Heart right ventricle (tissue), 16 donors: ENCODE data around the gene ADA. TPM values are rescaled to one million over a fixed set of nuclear protein-coding genes. Genes with fewer than 3 reads are reported as not detected.

Experiments used
- ATAC-seq, 8 donors: fragments of 200-7000 bp; cut with Tn5 transposase; one replicate each; pipeline ENCODE4 v1.9.1; 2020; ENCODE audit warnings: mild to moderate bottlenecking in 8 of 8, moderate library complexity in 8 of 8, moderate number of reproducible peaks in 1 of 8
- DNase-seq, 2 donors: peaks; one replicate each; pipeline ENCODE4 v3.0.0-alpha.2; 2020
- H3K27ac ChIP-seq, 10 donors: fragments of 200-600 bp; sonication (generic) in 2 of 10; one replicate each; pipeline versions ENCODE4 v1.5.0 to v1.8.0; 2020 to 2022; ENCODE audit warnings: mild to moderate bottlenecking in 3 of 10
- H3K27me3 ChIP-seq, 7 donors: fragments of 200-600 bp; one replicate each; pipeline ENCODE4 v1.8.0; 2021 to 2022; ENCODE audit warnings: mild to moderate bottlenecking in 2 of 7
- H3K36me3 ChIP-seq, 9 donors: fragments of 200-600 bp; sonication (generic) in 1 of 9; one replicate each; pipeline versions ENCODE4 v1.5.0 to v1.8.0; 2020 to 2022; ENCODE audit warnings: mild to moderate bottlenecking in 2 of 9
- H3K4me1 ChIP-seq, 9 donors: fragments of 200-600 bp; sonication (generic) in 1 of 9; one replicate each; pipeline versions ENCODE4 v1.5.0 to v1.8.0; 2020 to 2022; ENCODE audit warnings: mild to moderate bottlenecking in 4 of 9
- H3K4me3 ChIP-seq, 10 donors: fragments of 200-600 bp; sonication (generic) in 2 of 10; one replicate each; pipeline versions ENCODE4 v1.5.0 to v1.8.0; 2020 to 2022; ENCODE audit warnings: mild to moderate bottlenecking in 7 of 10, moderate library complexity in 2 of 10
- H3K9me3 ChIP-seq, 11 donors: fragments of 200-600 bp in 10 of 11; sonication (generic) in 2 of 11; one replicate each; pipeline versions ENCODE4 v1.5.0 to v1.8.0; 2013 to 2022; ENCODE audit warnings: mild to moderate bottlenecking in 2 of 11, control low read depth in 1 of 11, moderate library complexity in 1 of 11
- WGBS, 2 donors: extraction: QIAGEN DNeasy Blood & Tissue Kit; methylation state at CpG; one replicate each; pipeline ENCODE4 v1.1.7; 2013; ENCODE audit warnings: inconsistent platforms in 1 of 2; 5-methylcytosine and 5-hydroxymethylcytosine counted together
- intact Hi-C, 10 donors: fragments of 100-400 bp; cut with DNase I; formaldehyde crosslinking; loops; one replicate each; pipeline versions ENCODE4 v1.11.1 to v1.14.2; 2022
- polyA plus RNA-seq, 2 donors: library from polyadenylated mRNA; stranded (reverse); fragments of 200-250 nt; gene quantifications; one replicate each; pipeline ENCODE4 v1.2.3, GENCODE V29; 2013
- total RNA-seq, 10 donors: library from RNA; stranded (reverse); fragmentation: NEBNext Ultra II Directional in 3 of 10; extraction: Animal tissue kit (Norgen Biotek cat#: 25700) in 3 of 10; gene quantifications; one replicate each; pipeline versions ENCODE4 v1.2.1 to v1.2.4, GENCODE V29; 2021 to 2023
- TF ChIP-seq, protein P1 (sequence below), 9 donors: fragments of 200-600 bp; sonication (generic) in 2 of 9; IDR thresholded peaks; one replicate each; pipeline versions ENCODE4 v1.5.0 to v1.8.0; 2021 to 2022; ENCODE audit warnings: antibody characterized with exemption in 9 of 9, mild to moderate bottlenecking in 5 of 9, moderate library complexity in 1 of 9
- donor health status: Arrhythmogenic right ventricular cardiomyopathy.
- donor health status: ischemic (EF 13 %, LVEDD 7.1; RV severe dilation, severe dysfunction).
- donor health status: healthy with polysubstance abuse.
- donor health status: DM: no; HTN: yes; CAD: no.
- donor health status: DM: no; HTN: no; CAD: no.
- donor health status: ischemic (EF 25% LVEDD 6.9; RV normal size, moderate dysfunction).
- donor health status: ischemic (EF 25% LVEDD 5.7; RV mildly dilated, moderate dysfunction).
- donor health status: healthy.
- donor health status: DM: yes; HTN: yes; CAD: no.
- donor health status: Ischemic cardiomyopathy.
- donor health status: ischemic (EF 35%, LVEDD 5.7; RV mildly dilated, moderate dysfunction).
- donor health status: nonischemic (EF 11% LVEDD 7.7; RV severe dilation, severe dysfunction).
- donor health status: DM: yes; HTN: yes; CAD: no.
- donor health status: PGD.
- donor health status: ischemic (EF 29% LVEDD 5.4; RV normal size, mild dysfunction).
- donor health status: nonischemic (EF 23%, LVEDD 6.1; RV moderate dilation, normal function).

The ADA gene
- total and polyA plus RNA-seq, 12 donors = 1.6 to 18.3 (median 5.1) TPM

DNA sequence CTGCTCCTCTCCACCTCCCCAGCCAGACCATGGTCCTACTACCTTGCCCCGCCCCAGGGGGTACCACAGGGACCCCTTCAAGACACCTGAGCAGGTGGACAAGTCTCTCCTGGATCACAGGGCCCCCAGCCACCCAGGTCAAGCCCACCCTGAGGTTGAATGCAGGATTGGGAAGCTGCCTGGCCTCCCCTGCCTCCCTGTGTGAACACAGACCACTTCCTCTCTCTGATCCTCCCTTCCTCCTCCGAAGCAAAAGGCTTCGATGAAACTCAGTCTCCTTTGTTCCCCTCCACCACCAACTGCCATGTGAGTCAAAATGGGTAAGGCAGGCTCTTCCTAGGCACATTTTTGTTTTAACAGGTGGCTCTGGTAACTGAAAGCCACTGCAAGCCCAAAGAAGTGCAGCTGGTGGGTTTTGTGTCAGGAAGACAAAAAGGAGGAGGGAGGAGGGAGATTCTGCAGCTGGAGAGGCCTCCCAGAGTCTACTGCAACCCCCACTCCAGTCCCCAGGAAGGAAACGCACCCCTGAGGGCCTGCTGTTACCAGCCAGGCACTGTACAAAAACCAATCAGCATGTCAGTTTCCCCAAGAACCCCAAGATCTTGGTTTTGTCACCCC, 5.4 kb downstream of the ADA start:
- no peak for DNase-seq
- WGBS, 2 donors = 43 to 62% methylated on average over 4 of the region's 4 CpGs
- TF ChIP-seq, protein P1, sequence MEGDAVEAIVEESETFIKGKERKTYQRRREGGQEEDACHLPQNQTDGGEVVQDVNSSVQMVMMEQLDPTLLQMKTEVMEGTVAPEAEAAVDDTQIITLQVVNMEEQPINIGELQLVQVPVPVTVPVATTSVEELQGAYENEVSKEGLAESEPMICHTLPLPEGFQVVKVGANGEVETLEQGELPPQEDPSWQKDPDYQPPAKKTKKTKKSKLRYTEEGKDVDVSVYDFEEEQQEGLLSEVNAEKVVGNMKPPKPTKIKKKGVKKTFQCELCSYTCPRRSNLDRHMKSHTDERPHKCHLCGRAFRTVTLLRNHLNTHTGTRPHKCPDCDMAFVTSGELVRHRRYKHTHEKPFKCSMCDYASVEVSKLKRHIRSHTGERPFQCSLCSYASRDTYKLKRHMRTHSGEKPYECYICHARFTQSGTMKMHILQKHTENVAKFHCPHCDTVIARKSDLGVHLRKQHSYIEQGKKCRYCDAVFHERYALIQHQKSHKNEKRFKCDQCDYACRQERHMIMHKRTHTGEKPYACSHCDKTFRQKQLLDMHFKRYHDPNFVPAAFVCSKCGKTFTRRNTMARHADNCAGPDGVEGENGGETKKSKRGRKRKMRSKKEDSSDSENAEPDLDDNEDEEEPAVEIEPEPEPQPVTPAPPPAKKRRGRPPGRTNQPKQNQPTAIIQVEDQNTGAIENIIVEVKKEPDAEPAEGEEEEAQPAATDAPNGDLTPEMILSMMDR (IDR thresholded peaks at IDR 0.05) = no peak
- Histone ChIP-seq H3K4me3 (no peak overlapping the region), H3K4me1 (peaks cover 30 to 98% (median 78%) of the 10 kb centered on the region in 9 donors), H3K9me3 (no peaks in the 10 kb centered on the region), H3K27ac (peak overlapping the region in 9 of 10 donors; percentile 21 to 91 (median 48)), H3K27me3 (no peaks in the 10 kb centered on the region), H3K36me3 (peaks cover 0 to 12% (median 0%) of the 10 kb centered on the region in 9 donors)
- intact Hi-C loops = no loop called here
- ATAC-seq = no peak

DNA sequence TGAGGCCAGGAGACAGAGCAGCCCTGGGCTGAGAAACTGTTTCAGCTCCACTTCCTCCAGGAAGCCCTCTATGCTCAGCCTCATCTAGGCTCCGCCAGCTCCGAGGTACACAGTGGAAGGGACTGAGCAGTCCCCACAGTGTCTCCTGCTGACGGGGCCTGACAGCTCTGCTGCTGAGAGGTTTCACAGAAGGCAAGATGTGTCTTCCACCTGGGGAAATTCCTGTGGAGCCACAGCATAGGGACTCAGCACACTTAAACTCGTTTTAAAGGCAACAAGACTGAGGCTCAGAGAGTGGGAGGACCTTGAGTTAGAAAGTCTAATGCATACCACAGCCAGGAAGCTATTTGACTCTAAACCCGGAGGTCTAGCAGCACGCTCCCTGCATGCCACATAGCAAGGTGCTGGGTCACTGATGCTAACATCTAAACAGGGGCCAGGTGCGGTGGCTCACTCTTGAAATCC, 6.8 kb downstream of the ADA start:
- H3K4me1 ChIP-seq = peaks cover 27 to 87% (median 67%) of the 10 kb centered on the region in 9 donors
- intact Hi-C loops = no loop called here
- peaks cover 0 to 12% (median 0%) of the 10 kb centered on the region in 9 donors for H3K36me3 ChIP-seq
- no peak for DNase-seq
- peak overlapping the region in 9 of 10 donors; percentile 75 to 91 (median 83) for H3K27ac ChIP-seq
- H3K4me3 ChIP-seq = no peak overlapping the region
- 75 to 83% methylated on average over 7 of the region's 7 CpGs for WGBS, 2 donors
- TF ChIP-seq, protein P1 (IDR thresholded peaks at IDR 0.05) = no peak
- no peaks in the 10 kb centered on the region for H3K27me3 ChIP-seq
- peaks cover 0 to 5% (median 0%) of the 10 kb centered on the region in 11 donors for H3K9me3 ChIP-seq
- ATAC-seq = no peak

DNA sequence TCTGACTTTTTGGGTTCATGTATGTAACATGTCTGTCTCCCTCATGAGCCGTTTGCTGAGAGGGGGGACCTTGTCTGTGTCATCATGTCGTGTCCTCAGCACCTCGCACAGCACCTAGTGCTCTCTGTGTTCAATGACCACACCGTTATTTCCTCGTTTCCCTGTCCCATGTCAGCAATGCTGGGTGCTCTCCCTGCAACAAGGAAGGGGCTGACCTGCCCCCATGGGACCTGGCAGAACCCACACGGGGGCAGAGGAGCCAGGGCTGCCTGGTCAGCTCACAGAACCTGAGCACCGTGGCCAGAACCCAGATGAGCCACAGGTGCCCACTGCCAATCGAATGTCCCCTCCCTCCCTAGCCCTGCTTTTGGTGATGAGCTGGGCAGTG, 7.3 kb downstream of the ADA start:
- peaks cover 0 to 12% (median 0%) of the 10 kb centered on the region in 9 donors for H3K36me3 ChIP-seq
- no peak overlapping the region for H3K4me3 ChIP-seq
- 66 to 70% methylated on average over 8 of the region's 8 CpGs for WGBS, 2 donors
- DNase-seq = no peak
- ATAC-seq = no peak
- peaks cover 0 to 5% (median 0%) of the 10 kb centered on the region in 11 donors for H3K9me3 ChIP-seq
- H3K27me3 ChIP-seq = no peaks in the 10 kb centered on the region
- H3K27ac ChIP-seq = peak overlapping the region; percentile 63 to 91 (median 83)
- TF ChIP-seq, protein P1 (IDR thresholded peaks at IDR 0.05) = no peak
- peaks cover 27 to 83% (median 62%) of the 10 kb centered on the region in 9 donors for H3K4me1 ChIP-seq
- intact Hi-C loops = no loop called here

DNA sequence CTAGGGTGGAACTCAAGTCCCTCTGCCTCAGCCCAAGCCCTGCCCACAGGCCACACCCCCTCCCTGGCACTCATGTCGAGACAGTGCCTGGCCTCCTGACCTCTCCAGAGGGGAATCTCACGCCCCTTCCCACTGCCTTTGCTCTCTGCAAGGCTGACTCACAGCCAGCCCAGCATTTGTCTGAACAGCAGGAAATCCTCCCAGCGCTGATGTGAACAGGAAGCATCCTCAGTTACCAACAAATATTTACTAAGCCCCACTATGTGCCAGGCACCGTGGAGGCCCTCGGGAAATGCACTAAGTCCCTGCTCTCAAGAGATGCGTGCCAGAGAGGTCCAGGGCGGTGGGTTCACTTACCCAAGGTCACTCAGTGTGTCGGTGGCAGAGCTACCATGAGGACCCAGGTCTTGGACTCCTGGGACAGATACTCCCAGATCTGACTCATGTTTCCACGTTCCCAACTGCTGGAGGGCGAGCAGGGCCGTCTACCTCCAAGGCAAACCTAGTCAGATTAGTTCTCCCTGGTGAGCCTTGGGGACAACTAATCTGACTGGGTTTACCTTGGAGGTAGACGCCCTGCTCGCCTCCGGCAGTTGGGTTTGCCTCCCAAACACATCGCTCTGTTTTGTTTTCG, 7.8 kb downstream of the ADA start:
- Histone ChIP-seq H3K4me3 (no peak overlapping the region), H3K27me3 (no peaks in the 10 kb centered on the region), H3K9me3 (peaks cover 0 to 5% (median 0%) of the 10 kb centered on the region in 11 donors), H3K36me3 (peaks cover 0 to 12% (median 0%) of the 10 kb centered on the region in 9 donors), H3K27ac (peak overlapping the region; percentile 63 to 91 (median 83)), H3K4me1 (peaks cover 27 to 78% (median 58%) of the 10 kb centered on the region in 9 donors)
- TF ChIP-seq, protein P1 (IDR thresholded peaks at IDR 0.05) = no peak
- intact Hi-C loops = no loop called here
- WGBS, 2 donors = 42 to 43% methylated on average over 16 of the region's 16 CpGs
- peak; percentile 76 to 81 for DNase-seq
- peak; percentile 56 to 87 (median 80) for ATAC-seq
